Glomerular endothelial cell (primary cell): ENCODE measurements around the gene UCN. TPM values are rescaled to one million over a fixed set of nuclear protein-coding genes. Genes with fewer than 3 reads are reported as not detected.
"Not testable (repeated sequence)": the region's sequence is repeated elsewhere in the genome, so short reads cannot be mapped to it uniquely, and the experiment has no call there.

Experiments
- DNase-seq: peaks from one replicate; pipeline ENCODE4 v3.0.0-alpha.2; 2011; ENCODE audit warnings: low read depth, low spot score; ENCODE audit errors: extremely low read depth
- total RNA-seq: library from RNA; depleted of rRNA; stranded (reverse); fragments of >200 nt; gene quantifications from 2 replicates; pipeline ENCODE4 v1.2.3, GENCODE V29; 2015

UCN gene
- total RNA-seq, 1 donor from 2014 or later = 1.4 TPM

DNA sequence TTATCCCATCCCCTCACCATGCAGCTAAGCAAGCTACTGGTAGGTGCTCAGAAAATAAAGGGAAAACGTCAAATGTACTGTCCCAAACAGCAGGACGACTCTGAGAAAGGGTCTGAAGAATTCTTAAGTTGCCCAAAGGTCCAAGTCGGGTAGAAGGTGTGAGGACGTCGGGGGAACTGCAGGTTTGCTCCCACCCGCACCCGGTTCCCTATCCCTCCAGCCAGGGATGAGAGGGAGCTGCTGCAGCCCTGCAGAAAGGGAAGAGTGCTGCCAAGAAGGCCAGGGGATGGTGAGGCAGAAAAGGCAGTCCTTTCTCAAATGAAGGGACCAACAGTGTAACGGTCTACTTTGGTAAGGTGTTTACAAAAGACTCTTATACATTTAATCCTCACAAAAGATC lies 6.9 kb upstream of the UCN start:
- no peak for DNase-seq

DNA sequence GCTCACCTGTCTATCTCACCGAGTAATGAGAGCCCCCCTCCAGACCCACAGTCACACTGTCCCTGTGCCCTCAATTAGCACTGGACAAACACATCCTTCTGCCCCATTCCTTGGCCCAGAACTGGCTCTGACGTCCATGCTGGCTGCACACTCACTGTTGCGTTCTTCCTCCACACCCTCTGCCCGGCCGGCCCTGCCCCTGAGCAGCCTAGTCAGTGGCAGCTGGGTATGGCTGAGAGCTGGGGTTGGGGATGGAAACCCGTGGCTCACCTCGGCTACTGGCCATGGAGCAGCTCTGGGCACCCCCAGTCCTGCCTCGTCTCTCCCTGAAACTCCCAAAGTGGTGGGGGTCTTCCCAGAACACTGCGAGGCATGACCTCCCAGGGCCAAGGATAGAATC lies 6.5 kb upstream of the UCN start:
- no peak for DNase-seq

DNA sequence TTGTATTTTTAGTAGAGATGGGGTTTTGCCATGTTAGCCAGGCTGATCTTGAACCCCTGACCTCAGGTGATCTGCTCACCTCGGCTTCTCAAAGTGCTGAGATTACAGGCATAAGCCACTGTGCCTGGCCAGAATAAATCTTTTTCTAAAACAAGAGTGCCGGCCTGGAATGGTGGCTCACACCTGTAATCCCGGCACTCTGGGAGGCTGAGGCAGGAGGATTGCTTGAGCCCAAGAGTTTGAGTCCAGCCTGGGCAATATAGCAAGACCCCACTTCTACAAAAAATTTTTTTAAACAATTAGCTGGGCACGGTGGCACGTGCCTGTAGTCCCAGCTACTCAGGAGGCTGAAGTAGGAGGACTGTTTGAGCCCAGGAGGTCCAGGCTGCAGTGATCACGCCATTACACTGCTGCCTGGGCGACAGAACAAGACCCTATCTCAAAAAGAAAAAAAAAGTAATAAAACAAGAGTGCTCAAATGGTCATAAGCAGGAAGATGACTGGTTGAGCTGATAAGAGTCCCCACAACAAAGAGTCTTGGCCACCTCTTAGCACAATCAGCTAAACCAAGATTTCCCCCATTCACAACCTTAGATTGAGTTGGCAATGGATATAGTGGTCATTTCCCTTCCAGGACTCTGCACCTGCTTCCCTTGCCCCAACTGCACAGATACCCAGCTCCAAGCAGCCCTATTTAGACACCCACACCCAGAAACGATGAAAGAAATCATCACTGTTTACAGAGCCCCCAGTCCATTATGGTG lies 5.8 kb upstream of the UCN start:
- no peak for DNase-seq

DNA sequence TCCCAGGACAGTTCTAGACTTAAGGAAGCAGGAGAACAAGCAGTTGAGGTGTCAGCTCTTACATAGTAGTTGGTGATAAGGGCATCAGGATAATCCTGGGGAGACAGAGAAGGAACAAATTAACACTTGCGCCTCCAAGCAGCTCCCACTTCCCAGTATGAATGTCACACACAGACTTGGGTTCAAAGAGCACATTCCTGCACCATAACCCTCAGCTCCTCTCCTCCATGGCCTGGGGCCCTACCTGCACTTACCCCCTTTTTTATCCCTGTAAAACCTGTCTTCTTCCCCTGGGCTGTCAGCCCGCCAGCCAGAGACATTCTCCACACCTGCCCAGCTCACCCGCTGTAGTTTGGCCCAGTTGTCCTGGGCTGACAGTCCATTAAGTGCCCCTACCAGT lies 3.9 kb upstream of the UCN start:
- DNase-seq = no peak

DNA sequence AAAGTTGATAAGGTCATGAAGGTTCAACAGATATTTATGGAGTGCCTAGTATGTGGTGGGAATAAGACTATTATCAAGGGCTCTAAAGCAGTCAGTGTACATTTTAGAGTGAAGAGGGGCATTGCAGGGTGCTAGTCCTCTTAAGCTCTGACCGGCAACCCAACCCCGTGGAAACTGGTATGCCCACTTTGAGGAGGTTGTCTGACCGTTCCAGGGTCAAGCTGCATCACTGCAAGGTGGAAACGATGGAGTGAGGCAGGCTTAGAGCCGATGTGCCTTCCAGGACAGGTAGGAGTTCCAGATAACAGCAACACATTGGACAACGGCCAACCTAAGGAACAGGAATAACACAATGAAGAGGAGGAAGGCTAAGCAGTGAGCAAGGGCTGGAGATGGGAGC lies 1.4 kb upstream of the UCN start:
- DNase-seq = no peak

DNA sequence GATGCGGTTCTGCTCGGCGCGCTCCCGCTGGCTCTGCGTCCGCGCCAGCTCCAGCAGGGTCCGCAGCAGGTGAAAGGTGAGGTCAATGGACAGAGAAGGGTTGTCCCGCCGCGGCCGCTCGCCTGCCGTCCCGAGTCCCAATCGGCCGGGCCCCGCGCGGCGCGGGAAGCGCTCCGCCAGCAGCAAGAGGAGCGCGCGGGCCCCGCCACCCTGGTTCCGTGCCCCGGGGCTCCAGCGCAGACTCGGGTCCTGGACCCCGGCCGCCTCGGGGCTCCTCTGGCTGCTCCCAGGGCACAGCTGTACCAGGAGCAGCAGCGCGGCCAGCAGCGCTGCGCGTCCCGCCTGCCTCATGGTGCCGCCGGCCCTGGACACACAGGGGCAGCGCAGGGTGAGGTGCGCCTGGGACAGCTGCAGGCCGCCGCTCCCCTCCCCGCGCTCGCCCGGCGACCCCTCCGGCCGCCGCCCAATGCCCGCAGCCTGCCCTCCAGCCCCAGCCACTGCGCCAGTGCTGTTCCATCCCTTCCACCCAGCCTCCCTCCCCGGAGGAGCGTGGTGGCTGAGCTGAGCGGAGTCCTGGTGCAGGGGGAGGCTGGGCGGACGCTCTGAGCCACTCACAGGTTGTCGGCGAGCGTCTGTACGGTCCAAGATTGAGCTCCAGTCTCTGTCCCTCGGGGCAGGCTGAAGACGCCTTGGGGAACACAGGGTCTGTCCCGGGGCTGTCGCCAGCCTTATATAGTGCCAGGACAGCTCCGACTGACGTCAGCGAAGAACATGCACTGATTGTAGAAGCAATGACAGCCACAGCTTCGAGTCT lies 493 bp downstream of the UCN start:
- no peak for DNase-seq

DNA sequence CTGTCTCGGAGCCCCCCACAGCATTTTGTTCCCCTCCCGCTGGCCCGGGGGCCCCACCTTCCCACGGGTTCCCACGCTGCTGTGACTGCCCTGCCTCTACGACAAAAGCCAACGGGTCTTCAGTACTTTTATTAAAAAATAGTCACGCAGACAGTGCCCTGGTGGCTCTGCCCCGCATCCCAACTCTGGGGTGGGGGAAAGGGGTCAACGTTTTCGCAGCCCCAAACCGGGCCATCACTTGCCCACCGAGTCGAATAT lies 1.0 kb downstream of the UCN start:
- no peak for DNase-seq

DNA sequence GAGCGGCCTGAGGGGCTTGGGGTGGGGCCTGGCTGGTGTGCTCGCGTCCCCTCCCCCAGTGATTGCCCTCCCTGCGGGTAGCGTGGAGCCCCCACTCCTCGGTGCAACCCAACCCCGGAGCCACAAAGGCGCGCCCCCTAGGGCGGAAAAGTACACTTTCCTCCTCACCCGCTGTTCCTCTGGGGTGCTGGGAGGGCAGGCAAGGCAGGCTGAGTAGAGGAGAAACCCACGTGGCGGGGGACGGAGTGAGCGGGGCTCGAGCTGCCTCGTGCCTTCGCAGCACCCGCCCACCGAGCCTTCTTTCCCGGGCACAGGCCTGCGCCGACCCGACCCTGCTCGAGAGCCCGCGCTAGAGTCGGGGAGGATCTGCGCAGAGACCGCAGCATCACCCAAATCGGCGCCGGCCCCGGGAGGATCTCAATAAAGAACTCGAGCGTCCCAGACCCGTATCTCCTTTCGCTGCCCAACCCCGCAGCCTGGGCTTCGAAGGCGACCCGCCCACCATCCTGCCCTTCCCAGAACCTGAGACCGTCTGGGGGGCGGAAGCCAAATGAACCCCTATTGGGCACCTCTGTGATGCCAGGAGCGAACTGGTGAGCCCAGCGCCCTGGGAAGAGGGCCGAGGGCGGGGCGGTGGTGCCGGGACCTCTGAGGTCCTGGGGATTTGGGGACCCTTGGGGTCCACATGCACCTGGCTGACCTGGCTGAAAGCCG lies 1.5 kb downstream of the UCN start:
- DNase-seq = no peak

DNA sequence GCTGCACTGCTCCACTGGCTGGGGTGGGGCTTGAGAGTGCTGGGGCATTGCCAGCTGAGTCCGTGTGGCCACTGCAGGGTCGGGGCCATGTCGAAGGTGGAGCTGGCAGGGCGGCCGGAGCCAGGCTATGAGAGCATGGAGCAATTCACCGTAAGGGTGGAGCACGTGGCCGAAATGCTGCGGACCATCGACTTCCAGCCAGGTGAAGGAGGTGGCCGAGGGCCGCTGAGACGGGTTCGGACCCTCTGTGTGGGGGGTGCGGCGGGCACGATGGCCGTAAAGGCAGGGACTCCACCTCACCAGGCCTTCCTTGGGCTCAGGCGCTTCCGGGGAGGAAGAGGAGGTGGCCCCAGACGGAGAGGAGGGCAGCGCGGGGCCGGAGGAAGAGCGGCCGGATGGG lies 2.1 kb downstream of the UCN start:
- no peak for DNase-seq

DNA sequence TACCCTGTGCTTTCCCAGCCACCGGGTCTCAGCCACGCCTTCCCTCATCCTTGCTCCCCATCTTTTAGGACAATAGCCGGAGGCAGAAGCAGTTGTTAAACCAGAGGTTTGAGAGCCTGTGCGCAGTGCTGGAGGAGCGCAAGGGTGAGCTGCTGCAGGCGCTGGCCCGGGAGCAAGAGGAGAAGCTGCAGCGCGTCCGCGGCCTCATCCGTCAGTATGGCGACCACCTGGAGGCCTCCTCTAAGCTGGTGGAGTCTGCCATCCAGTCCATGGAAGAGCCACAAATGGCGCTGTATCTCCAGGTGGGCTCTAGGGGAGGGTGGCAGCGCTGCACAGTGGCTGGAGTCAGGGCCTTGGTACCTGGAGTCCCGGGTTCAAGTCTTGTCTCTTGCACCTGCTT lies 2.7 kb downstream of the UCN start:
- no peak for DNase-seq

DNA sequence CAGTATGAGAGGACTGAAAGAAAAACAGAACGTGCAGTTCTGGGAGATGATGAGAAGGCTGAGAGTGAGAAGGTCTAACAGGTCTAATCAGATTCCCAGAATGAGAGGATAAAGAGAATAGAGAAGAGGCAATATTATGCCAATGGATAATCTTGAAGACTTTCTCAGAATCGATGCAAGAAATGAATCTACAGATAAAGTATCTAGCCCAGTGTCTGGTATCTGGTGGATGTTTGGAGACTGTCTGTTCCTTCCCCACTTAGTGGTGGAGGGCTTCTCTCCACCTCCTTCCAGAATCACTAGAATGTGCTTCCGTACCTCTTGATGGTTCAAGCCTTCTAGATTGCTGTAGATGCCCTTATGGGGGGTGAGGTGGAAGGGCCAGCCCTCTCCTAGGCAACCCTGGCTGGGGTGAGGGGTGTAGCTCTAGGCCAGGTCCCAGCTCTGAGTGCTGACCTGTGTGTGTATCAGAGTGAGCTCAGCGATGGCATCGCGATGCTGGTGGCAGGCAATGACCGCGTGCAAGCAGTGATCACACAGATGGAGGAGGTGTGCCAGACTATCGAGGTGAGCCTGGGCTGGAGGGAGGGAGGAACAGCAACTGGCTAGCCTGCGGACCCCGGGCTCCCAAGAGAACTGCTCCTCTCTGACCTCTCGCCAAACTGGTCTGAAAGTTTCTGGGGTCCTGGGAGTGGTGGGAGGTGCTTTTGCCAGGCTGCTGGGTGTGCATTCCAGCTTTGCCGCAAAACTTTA lies 3.6 kb downstream of the UCN start:
- no peak for DNase-seq

DNA sequence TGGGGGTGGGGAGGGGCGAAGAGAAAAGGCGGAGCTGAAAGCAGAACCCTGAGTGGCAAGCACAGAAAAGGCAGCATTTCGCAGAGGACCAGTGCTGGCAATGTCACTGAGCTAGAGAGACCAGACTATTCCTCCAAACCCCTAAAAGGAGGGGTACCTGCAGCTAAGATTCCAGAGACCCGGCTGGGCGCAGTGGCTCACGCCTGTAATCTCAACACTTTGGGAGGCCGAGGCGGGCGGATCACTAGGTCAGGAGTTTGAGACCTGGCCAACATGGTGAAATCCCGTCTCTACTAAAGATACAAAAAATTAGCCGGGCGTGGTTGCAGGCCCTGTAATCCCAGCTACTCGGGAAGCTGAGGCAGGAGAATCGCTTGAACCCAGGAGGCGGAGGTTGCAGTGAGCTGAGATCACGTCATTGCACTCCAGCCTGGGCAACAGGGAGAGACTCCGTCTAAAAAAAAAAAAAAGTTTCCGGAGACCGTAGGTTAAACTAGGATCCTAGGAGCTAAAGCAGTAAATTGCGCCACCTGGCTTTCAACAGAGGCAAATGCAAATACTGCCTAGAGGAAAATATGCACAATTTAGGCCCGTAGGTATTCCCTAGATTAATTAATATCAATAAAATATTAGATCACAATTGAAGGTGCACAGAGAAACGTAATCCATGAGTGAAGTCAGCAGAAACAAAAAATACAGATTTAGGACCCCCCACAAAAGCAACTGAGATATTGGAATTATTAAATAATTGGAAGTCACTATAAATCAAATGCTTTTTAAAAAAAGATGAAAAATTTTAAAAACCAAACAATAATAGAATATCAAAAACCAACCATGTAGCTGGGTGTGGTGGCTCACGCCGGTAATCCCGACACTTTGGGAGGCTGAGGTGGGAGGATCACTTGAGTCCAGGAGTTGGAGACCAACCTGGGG lies 4.9 kb downstream of the UCN start:
- no peak for DNase-seq

DNA sequence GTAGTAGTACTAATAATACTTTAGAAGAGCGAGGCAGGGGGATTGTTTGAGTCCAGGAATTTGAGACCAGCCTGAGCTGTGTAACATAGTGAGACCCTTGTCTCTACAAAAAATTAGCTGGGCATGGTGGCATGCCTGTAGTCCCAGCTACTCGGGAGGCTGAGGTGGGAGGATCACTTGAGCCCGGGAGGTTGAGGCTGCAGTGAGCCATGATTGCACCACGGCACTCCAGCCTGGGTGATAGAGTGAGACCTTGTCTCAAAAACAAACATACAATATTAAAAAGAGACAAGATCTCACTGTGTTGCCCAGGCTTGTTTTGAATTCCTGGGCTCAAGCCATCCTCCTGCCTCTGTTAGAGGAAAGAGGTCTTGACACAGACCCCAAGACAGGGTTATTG lies 7.6 kb downstream of the UCN start:
- DNase-seq = not testable (repeated sequence)

DNA sequence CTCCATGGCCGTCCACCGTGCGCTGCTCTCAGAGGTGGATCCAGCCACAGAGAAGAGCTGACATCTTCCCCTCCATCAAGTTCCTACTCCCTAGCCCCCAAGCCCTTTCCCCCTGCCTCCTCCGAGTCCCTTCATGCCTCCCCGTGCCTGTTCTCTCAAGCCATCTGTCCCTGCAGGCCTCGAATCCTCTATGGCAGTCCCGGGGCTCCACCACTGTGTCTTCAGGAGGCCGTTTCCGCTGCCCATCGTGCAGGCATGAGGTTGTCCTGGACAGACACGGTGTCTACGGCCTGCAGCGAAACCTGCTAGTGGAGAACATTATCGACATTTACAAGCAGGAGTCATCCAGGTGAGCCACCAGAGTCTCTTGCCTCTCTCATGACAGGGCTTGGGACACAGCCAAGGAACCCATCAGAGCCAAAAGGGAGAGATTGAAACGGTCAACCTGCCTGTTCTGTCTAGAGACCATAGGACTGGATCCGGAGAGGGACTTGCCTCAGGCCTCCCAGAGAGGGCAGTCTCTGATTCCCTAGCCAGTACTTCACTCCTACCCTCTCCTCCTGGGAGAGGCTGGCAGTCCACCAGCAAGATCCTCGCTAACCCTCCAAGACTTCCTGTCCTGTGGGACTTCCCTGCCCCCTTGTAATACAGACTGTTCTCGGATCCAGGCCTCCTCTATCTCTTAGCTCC lies 9.7 kb downstream of the UCN start:
- DNase-seq = no peak

DNA sequence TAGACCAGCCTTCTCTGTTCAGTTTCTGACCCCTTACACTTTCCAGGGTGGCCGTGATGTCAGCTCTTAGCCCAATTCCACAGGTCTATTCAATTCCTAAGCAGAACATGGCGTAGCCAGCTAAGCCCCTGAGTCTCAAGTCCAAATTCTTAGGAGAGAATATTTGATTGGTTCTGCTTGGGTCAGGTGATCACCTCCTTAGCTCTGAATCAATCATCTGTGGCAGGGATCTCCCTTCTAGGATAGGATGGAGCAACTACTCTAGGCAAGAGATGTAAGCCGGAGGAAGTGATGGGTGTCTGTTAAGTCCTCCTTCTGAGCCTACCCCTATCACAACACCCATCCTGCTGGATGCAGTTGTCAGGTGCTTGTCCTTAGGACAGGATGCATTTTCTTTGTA lies 11.1 kb downstream of the UCN start:
- DNase-seq = no peak

DNA sequence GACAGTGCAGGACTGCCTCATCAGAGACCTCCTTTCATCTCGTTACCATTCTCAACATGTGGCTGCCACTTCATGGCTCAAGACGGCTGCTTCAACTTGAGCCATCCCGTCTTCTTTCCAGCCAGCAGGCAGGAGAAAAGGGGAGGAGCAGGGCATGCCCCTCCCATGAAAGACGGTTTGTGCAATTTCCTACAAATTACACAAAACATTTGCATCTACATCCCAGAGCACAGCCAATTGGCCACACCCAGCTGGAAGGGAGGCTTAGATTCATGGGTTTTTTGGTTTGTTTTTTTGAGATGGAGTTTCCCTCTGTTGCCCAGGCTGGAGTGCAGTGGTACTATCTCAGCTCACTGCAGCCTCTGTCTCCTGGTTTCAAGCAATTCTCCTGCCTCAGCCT lies 11.8 kb downstream of the UCN start:
- DNase-seq = no peak

DNA sequence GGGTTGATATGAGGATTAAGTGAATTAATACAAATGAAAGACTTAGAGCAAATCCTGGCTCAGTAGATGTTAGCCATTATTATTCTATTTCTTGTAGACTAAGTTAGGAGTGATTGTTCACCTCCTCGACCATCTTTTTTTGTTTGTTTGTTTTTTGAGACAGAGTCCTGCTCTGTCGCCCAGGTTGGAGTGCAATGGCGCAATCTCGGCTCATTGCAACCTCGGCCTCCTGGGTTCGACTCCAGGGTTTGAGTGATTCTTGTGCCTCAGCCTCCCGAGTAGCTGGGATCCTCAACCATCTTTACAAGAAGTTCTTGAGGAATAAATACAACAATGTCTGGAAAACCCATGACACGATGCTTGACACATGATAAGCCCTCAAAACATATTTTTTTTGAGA lies 13.3 kb downstream of the UCN start:
- DNase-seq = no peak

DNA sequence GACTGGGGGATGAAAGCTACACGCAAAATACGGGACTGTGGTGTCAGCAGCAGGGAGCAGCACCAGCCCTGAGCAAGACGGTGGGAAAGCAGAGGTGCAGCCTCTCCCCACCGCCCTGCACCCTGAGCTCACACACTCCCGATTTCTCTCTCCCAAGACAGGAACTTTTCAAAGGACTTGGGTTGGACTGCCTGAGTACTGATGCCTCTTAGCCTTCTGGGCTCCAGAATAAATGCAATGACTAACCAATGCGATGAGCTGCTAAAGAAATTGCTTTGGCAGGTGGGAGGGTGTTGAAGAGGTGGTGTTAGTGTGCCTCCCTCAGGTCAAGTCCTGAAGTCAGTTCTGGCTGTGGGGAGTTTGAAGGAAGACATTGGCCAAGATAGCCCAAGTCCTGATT lies 16.4 kb downstream of the UCN start:
- DNase-seq = no peak

DNA sequence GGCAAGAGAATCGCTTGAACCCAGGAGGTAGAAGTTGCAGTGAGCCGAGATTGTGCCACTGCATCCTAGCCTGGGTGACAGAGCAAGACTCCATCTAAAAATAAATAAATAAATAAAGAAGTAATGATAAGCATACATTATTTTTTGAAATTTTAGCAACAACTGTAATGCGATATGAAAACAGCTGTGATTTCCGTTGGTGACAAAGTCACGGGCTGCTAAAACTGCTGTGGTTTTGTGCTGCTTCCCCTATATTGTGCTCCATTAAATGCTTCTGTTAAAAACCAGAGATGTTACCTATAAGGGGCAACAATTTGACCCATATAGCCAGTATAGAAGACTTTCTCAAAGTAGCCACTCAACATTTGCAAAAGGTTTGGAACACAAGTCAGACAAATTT lies 17.7 kb downstream of the UCN start:
- no peak for DNase-seq

DNA sequence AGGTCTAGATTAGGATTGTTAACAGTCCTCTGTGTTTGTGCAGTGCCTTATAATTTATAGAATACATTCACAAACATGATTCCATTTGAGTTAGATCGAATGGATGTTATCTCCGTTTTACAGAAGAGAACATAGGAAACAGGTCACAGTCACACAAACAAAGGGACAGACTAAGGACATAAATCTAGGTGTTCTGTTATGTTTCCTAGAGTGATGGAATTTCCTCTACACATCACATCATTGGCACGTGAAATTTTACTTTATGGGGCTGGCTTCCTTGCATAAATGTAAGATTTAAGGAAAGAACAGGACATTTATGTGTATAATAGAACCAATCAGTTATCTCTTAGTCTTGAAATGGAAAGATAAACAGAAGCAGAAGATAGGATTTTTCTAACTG lies 19.6 kb downstream of the UCN start:
- peak; percentile 81 for DNase-seq
